Measurements from ENCODE around the gene LMO2. TPM values are rescaled to one million over a fixed set of nuclear protein-coding genes. Genes with fewer than 3 reads are reported as not detected.

Gene LMO2
- total RNA-seq, 1 donor from 2014 or later: 18.4 TPM

GRCh38 chr11:33819278-33820035, 72.4 kb downstream of the LMO2 start:
- DNase-seq: no peak

Other genes with a start within 250 kb of the LMO2 start
- not detected for gene C11orf91, start 191.2 kb downstream of the LMO2 start, total RNA-seq
- gene CD59, start 155.7 kb downstream of the LMO2 start, total RNA-seq: 42.7 TPM
- gene FBXO3, start 117.6 kb downstream of the LMO2 start, total RNA-seq: 93.9 TPM
- 292 TPM for gene CAPRIN1, start 159.7 kb upstream of the LMO2 start, total RNA-seq
- 12.2 TPM for gene NAT10, start 213.6 kb upstream of the LMO2 start, total RNA-seq